Globus pallidus (tissue), 1 donor: Measurements from ENCODE around the gene JCAD.
A peak's percentile ranks its signal among the peaks of the same experiment; 100 is the strongest.
"Not testable (repeated sequence)": the region's sequence is repeated elsewhere in the genome, so short reads cannot be mapped to it uniquely, and the experiment has no call there.

ENCODE experiments used
- DNase-seq: peaks from one replicate; pipeline ENCODE4 v3.0.0-alpha.2; 2015; ENCODE audit warnings: low spot score

JCAD gene

GRCh38 chr10:30026080-30026479, 33.3 kb downstream of the JCAD start:
- no peak for DNase-seq

GRCh38 chr10:30025428-30025827, 34.0 kb downstream of the JCAD start:
- DNase-seq, result not testable (repeated sequence)

- DNase-seq, result no peak
These were observed 36.8 kb downstream of the JCAD start for GRCh38 chr10:30022590-30022989.

GRCh38 chr10:30019468-30019867, 39.9 kb downstream of the JCAD start:
- no peak for DNase-seq

GRCh38 chr10:30018496-30018895, 40.9 kb downstream of the JCAD start:
- DNase-seq, result no peak

GRCh38 chr10:30017966-30018365, 41.4 kb downstream of the JCAD start:
- no peak for DNase-seq

GRCh38 chr10:30017556-30017955, 41.8 kb downstream of the JCAD start:
- DNase-seq, result no peak

GRCh38 chr10:30014511-30014910, 44.9 kb downstream of the JCAD start:
- DNase-seq, result no peak

GRCh38 chr10:30013757-30014156, 45.6 kb downstream of the JCAD start:
- no peak for DNase-seq

GRCh38 chr10:30011956-30012647, 47.3 kb downstream of the JCAD start:
- no peak for DNase-seq

- no peak for DNase-seq
These were observed 48.0 kb downstream of the JCAD start for GRCh38 chr10:30011396-30011795.

GRCh38 chr10:30007406-30007805, 52.0 kb downstream of the JCAD start:
- no peak for DNase-seq

- no peak for DNase-seq
These were observed 53.0 kb downstream of the JCAD start for GRCh38 chr10:30006410-30006809.

- DNase-seq, result not testable (repeated sequence)
These were observed 54.3 kb downstream of the JCAD start for GRCh38 chr10:30005116-30005515.

- no peak for DNase-seq
These were observed 56.7 kb downstream of the JCAD start for GRCh38 chr10:30002426-30003266.

GRCh38 chr10:30000802-30001571, 58.4 kb downstream of the JCAD start:
- DNase-seq, result no peak

- peak; percentile 69 for DNase-seq
These were observed 61.1 kb downstream of the JCAD start for GRCh38 chr10:29998142-29998808.

- no peak for DNase-seq
These were observed 64.6 kb downstream of the JCAD start for GRCh38 chr10:29994811-29995210.

GRCh38 chr10:29993319-29993915, 66.0 kb downstream of the JCAD start:
- no peak for DNase-seq

- no peak for DNase-seq
These were observed 66.5 kb downstream of the JCAD start for GRCh38 chr10:29992914-29993313.

- no peak for DNase-seq
These were observed 68.0 kb downstream of the JCAD start for GRCh38 chr10:29991382-29991781.

- no peak for DNase-seq
These were observed 71.9 kb downstream of the JCAD start for GRCh38 chr10:29987471-29987870.
